ENCODE data around the gene PRPF38A. TPM values are rescaled to one million over a fixed set of nuclear protein-coding genes. Genes with fewer than 3 reads are reported as not detected.

PRPF38A gene
- polyA plus RNA-seq, 2 of the 4 experiments (the other 2 are of a cell fraction), result 12.9 to 30.4 TPM

GRCh38 chr1:52365746-52366516, 38.5 kb upstream of the PRPF38A start, which contains the start of gene CC2D1B (continued):
- TF ChIP-seq RARB (CRISPR knock-in tag; IDR thresholded peaks at IDR 0.05) (no peak), MYC (IDR thresholded peaks at IDR 0.05; ENCODE audit: borderline replicate concordance, low read length) (0 out of 2 replicates have a peak, but pooled peaks have one; percentile 21), HOXA7 (CRISPR knock-in tag; IDR thresholded peaks at IDR 0.05) (no peak)

- DNase-seq (ENCODE audit: low read depth in 1 of 2, low spot score in 1 of 2) (no peak), ATAC-seq (no peak), FAIRE-seq (no peak)
- H3K4me3 ChIP-seq, result peak overlapping the region; percentile 97
- TF ChIP-seq BHLHE40 (IDR thresholded peaks at IDR 0.05; ENCODE audit: low read depth, low read length) (no peak), KDM1A (IDR thresholded peaks at IDR 0.05; ENCODE audit: low read depth) (no peak), ZFP36 (IDR thresholded peaks at IDR 0.05; ENCODE audit: borderline replicate concordance, partially characterized antibody) (no peak), MYC (IDR thresholded peaks at IDR 0.05; ENCODE audit: borderline replicate concordance, low read length) (no peak), EHMT2 (IDR thresholded peaks at IDR 0.05; ENCODE audit: low read depth) (no peak), RNF2 (IDR thresholded peaks at IDR 0.05; ENCODE audit: borderline replicate concordance, low read depth) (no peak), SMC3 (IDR thresholded peaks at IDR 0.05) (no peak), ESRRA (IDR thresholded peaks at IDR 0.05; ENCODE audit: borderline replicate concordance, low read length) (no peak), TFCP2L1 (CRISPR knock-in tag; IDR thresholded peaks at IDR 0.05) (no peak), ZNF302 (CRISPR knock-in tag; IDR thresholded peaks at IDR 0.05) (no peak), RFX5 (IDR thresholded peaks at IDR 0.05) (no peak), RCOR1 (IDR thresholded peaks at IDR 0.05; ENCODE audit: low read depth, low read length) (no peak), FOSB (CRISPR knock-in tag; IDR thresholded peaks at IDR 0.05) (no peak), RARB (CRISPR knock-in tag; IDR thresholded peaks at IDR 0.05) (no peak), PHF8 (IDR thresholded peaks at IDR 0.05; ENCODE audit: borderline replicate concordance, low read depth) (no peak)
- TF ChIP-seq, protein P1, sequence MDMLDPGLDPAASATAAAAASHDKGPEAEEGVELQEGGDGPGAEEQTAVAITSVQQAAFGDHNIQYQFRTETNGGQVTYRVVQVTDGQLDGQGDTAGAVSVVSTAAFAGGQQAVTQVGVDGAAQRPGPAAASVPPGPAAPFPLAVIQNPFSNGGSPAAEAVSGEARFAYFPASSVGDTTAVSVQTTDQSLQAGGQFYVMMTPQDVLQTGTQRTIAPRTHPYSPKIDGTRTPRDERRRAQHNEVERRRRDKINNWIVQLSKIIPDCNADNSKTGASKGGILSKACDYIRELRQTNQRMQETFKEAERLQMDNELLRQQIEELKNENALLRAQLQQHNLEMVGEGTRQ (IDR thresholded peaks at IDR 0.05), result no peak
- TF ChIP-seq, protein P2, sequence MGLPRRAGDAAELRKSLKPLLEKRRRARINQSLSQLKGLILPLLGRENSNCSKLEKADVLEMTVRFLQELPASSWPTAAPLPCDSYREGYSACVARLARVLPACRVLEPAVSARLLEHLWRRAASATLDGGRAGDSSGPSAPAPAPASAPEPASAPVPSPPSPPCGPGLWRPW (IDR thresholded peaks at IDR 0.05), result no peak
- TF ChIP-seq, protein P3, sequence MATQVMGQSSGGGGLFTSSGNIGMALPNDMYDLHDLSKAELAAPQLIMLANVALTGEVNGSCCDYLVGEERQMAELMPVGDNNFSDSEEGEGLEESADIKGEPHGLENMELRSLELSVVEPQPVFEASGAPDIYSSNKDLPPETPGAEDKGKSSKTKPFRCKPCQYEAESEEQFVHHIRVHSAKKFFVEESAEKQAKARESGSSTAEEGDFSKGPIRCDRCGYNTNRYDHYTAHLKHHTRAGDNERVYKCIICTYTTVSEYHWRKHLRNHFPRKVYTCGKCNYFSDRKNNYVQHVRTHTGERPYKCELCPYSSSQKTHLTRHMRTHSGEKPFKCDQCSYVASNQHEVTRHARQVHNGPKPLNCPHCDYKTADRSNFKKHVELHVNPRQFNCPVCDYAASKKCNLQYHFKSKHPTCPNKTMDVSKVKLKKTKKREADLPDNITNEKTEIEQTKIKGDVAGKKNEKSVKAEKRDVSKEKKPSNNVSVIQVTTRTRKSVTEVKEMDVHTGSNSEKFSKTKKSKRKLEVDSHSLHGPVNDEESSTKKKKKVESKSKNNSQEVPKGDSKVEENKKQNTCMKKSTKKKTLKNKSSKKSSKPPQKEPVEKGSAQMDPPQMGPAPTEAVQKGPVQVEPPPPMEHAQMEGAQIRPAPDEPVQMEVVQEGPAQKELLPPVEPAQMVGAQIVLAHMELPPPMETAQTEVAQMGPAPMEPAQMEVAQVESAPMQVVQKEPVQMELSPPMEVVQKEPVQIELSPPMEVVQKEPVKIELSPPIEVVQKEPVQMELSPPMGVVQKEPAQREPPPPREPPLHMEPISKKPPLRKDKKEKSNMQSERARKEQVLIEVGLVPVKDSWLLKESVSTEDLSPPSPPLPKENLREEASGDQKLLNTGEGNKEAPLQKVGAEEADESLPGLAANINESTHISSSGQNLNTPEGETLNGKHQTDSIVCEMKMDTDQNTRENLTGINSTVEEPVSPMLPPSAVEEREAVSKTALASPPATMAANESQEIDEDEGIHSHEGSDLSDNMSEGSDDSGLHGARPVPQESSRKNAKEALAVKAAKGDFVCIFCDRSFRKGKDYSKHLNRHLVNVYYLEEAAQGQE (IDR thresholded peaks at IDR 0.05), result no peak
- TF ChIP-seq, protein P4, sequence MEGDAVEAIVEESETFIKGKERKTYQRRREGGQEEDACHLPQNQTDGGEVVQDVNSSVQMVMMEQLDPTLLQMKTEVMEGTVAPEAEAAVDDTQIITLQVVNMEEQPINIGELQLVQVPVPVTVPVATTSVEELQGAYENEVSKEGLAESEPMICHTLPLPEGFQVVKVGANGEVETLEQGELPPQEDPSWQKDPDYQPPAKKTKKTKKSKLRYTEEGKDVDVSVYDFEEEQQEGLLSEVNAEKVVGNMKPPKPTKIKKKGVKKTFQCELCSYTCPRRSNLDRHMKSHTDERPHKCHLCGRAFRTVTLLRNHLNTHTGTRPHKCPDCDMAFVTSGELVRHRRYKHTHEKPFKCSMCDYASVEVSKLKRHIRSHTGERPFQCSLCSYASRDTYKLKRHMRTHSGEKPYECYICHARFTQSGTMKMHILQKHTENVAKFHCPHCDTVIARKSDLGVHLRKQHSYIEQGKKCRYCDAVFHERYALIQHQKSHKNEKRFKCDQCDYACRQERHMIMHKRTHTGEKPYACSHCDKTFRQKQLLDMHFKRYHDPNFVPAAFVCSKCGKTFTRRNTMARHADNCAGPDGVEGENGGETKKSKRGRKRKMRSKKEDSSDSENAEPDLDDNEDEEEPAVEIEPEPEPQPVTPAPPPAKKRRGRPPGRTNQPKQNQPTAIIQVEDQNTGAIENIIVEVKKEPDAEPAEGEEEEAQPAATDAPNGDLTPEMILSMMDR (IDR thresholded peaks at IDR 0.05), result no peak
- peaks cover 16% of the 10 kb centered on the region for H3K4me1 ChIP-seq
- ChIA-PET CTCF (interaction anchor here (0.7 kb wide), 1 partner anchor 38 kb away, joined by 3 read pairs; the partner anchor contains the start of genes ORC1 and PRPF38A), POLR2A (interaction anchor here (0.6 to 1.5 kb wide), 2 partner anchors 18 to 373 kb away, joined by 3 to 5 read pairs; no protein-coding TSS in a partner anchor)
- H3K4me2 ChIP-seq, result peak overlapping the region; percentile 43
- peak overlapping the region; percentile 98 to 99 for H3K27ac ChIP-seq
- 23% methylated on average over 8 of the region's 8 CpGs for WGBS (ENCODE audit: missing lambda C conversion rate)
- no peaks in the 10 kb centered on the region for H3K9me3 ChIP-seq
Measured at GRCh38 chr1:52366517-52366827, 37.9 kb upstream of the PRPF38A start.
